Panc1 (cell line): ENCODE results near the gene FRMPD1. TPM values are rescaled to one million over a fixed set of nuclear protein-coding genes. Genes with fewer than 3 reads are reported as not detected.

ENCODE experiments used
- ATAC-seq: fragments of 200-7000 bp; cut with Tn5 transposase; 2 replicates; pipeline ENCODE4 v1.9.1; 2020; ENCODE audit warnings: mild to moderate bottlenecking, moderate library complexity
- BruUV-seq: library from RNA; stranded (reverse); fragments of 400-500 nt; replicated peaks from 2 replicates; lab custom pipeline; 2021; lab: Mats Ljungman, UMichigan
- CTCF ChIA-PET: fragments of 300-600 bp; sonication (Branson Sonifier 250); formaldehyde crosslinking; loops from one replicate; lab custom pipeline; 2022; ENCODE audit warnings: antibody characterized with exemption; lab: Charles Lee
- POLR2A ChIA-PET: fragments of 300-600 bp; sonication (Branson Sonifier 250); formaldehyde crosslinking; loops from one replicate; lab custom pipeline; 2022; ENCODE audit warnings: antibody characterized with exemption; lab: Charles Lee
- DNase-seq: peaks from one replicate; pipeline ENCODE4 v3.0.0-alpha.2; 2010; ENCODE audit warnings: low read depth, low spot score
- H3K27ac ChIP-seq: 2 replicates; pipeline ENCODE4 v1.5.1; 2011; ENCODE audit warnings: mild to moderate bottlenecking, low read length, inconsistent platforms
- H3K27me3 ChIP-seq: fragments of 200-500 bp; sonication (Bioruptor generic); 2 replicates; pipeline ENCODE4 v1.6.0; 2014; ENCODE audit warnings: low read length, inconsistent platforms; ENCODE audit not compliant: control insufficient read depth, insufficient read depth
- H3K36me3 ChIP-seq: fragments of 200-500 bp; sonication (Bioruptor generic); 2 replicates; pipeline ENCODE4 v1.5.1; 2014; ENCODE audit warnings: inconsistent platforms, mild to moderate bottlenecking, low read length, moderate library complexity; ENCODE audit not compliant: control insufficient read depth, insufficient read depth
- H3K4me1 ChIP-seq: 2 replicates; pipeline ENCODE4 v1.5.1; 2011; ENCODE audit warnings: inconsistent platforms, mild to moderate bottlenecking, low read length, moderate library complexity; ENCODE audit not compliant: control insufficient read depth, insufficient read depth
- H3K4me3 ChIP-seq, 2 experiments: 2 replicates each; pipeline ENCODE4 v1.5.1; 2011 to 2012; ENCODE audit warnings: low read depth in 2 of 2, low read length in 2 of 2, mild to moderate bottlenecking in 2 of 2, inconsistent platforms in 1 of 2, moderate library complexity in 1 of 2
- H3K9me3 ChIP-seq: fragments of 200-500 bp; sonication (Bioruptor generic); 2 replicates; pipeline ENCODE4 v1.5.1; 2014; ENCODE audit warnings: low read depth, mild to moderate bottlenecking, inconsistent platforms, low read length, moderate library complexity; ENCODE audit not compliant: control insufficient read depth, insufficient read depth
- POLR2AphosphoS5 ChIP-seq: IDR thresholded peaks from 2 replicates; pipeline ENCODE4 v1.6.1; 2012; ENCODE audit warnings: mild to moderate bottlenecking, low read depth, low read length, moderate library complexity
- SIN3A ChIP-seq: IDR thresholded peaks from 2 replicates; pipeline ENCODE4 v1.6.1; 2012; ENCODE audit warnings: low read depth, mild to moderate bottlenecking, low read length, moderate library complexity, borderline replicate concordance; ENCODE audit not compliant: insufficient read depth
- TCF7L2 ChIP-seq: IDR thresholded peaks from 2 replicates; pipeline ENCODE4 v1.6.1; 2011; ENCODE audit warnings: mild to moderate bottlenecking, low read depth, low read length, inconsistent platforms
- in situ Hi-C: cut with HindIII; loops from 2 replicates; pipeline ENCODE4 v1.10.0; 2016; ENCODE audit warnings: low sequenced_read_pairs, low pct_unique_long_range_greater_than_20kb
- intact Hi-C: fragments of 100-400 bp; cut with micrococcal nuclease; formaldehyde crosslinking; loops from one replicate; pipeline ENCODE4 v1.10.0; 2022; ENCODE audit not compliant: unreplicated experiment
- total RNA-seq: library from RNA; stranded (reverse); gene quantifications from one replicate; pipeline ENCODE4 v1.2.1, GENCODE V29; 2021; ENCODE audit not compliant: unreplicated experiment
- TF ChIP-seq, protein P1 (sequence below): fragments of 450-650 bp; IDR thresholded peaks from 2 replicates; pipeline ENCODE4 v1.5.1; 2017; ENCODE audit warnings: mild to moderate bottlenecking
- TF ChIP-seq, protein P2 (sequence below), 2 experiments: IDR thresholded peaks; 2 replicates each; pipeline ENCODE4 v1.6.1; 2011 to 2012; ENCODE audit warnings: low read depth in 2 of 2, control low read depth in 1 of 2, low read length in 1 of 2, mild to moderate bottlenecking in 1 of 2, moderate library complexity in 1 of 2; ENCODE audit not compliant: insufficient read depth in 1 of 2

The FRMPD1 gene
- total RNA-seq, 1 experiment from 2014 or later = 0.21 TPM

DNA sequence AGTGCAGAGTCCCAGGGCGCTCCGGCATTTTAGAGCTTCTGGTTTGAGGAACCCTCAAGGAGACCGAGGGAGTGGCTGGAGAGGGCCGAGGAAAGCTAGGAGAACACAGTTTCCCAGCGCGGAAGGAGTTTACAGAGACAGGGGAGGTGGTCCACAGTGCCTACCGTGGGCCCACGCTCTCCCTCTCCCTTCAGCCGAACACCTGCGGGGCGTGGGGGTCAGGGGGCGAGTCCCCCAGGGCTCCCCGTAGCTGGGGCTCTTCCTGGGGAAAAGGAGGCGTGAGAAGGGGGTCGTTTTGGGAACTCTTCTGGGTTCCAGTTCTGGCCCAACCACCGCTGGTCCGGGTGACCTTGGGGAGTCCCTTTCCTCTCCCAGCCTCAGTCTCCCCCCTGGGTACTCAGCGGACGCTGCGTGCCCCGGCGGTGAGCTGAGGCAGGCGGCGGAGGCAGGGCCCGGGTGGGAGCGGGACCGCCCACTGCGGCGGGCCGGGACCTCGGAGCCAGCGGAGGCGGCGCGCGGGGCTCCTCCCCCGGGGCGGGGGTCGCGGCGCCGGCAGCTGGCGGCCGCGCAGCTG lies 368 bp upstream of the FRMPD1 start:
- H3K4me3 ChIP-seq = peak overlapping the region; percentile 38 to 51; a peak in 3 of 4 replicates
- in situ Hi-C loops = no loop called here
- H3K9me3 ChIP-seq = no peaks in the 10 kb centered on the region
- DNase-seq (no peak), ATAC-seq (no peak)
- no peaks in the 10 kb centered on the region for H3K36me3 ChIP-seq
- BruUV-seq = no TSS peak
- peaks cover 8% of the 10 kb centered on the region; the same call in 1 of the 2 replicates for H3K4me1 ChIP-seq
- intact Hi-C loops = no loop called here
- ChIA-PET CTCF (no interaction called here), POLR2A (interaction anchor here (0.7 kb wide), 1 partner anchor 78 kb away, joined by 4 read pairs; no protein-coding TSS in a partner anchor)
- no peak overlapping the region for H3K27ac ChIP-seq
- no peak for TF ChIP-seq TCF7L2
- TF ChIP-seq, protein P1, sequence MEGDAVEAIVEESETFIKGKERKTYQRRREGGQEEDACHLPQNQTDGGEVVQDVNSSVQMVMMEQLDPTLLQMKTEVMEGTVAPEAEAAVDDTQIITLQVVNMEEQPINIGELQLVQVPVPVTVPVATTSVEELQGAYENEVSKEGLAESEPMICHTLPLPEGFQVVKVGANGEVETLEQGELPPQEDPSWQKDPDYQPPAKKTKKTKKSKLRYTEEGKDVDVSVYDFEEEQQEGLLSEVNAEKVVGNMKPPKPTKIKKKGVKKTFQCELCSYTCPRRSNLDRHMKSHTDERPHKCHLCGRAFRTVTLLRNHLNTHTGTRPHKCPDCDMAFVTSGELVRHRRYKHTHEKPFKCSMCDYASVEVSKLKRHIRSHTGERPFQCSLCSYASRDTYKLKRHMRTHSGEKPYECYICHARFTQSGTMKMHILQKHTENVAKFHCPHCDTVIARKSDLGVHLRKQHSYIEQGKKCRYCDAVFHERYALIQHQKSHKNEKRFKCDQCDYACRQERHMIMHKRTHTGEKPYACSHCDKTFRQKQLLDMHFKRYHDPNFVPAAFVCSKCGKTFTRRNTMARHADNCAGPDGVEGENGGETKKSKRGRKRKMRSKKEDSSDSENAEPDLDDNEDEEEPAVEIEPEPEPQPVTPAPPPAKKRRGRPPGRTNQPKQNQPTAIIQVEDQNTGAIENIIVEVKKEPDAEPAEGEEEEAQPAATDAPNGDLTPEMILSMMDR = no peak
- TF ChIP-seq, protein P2, sequence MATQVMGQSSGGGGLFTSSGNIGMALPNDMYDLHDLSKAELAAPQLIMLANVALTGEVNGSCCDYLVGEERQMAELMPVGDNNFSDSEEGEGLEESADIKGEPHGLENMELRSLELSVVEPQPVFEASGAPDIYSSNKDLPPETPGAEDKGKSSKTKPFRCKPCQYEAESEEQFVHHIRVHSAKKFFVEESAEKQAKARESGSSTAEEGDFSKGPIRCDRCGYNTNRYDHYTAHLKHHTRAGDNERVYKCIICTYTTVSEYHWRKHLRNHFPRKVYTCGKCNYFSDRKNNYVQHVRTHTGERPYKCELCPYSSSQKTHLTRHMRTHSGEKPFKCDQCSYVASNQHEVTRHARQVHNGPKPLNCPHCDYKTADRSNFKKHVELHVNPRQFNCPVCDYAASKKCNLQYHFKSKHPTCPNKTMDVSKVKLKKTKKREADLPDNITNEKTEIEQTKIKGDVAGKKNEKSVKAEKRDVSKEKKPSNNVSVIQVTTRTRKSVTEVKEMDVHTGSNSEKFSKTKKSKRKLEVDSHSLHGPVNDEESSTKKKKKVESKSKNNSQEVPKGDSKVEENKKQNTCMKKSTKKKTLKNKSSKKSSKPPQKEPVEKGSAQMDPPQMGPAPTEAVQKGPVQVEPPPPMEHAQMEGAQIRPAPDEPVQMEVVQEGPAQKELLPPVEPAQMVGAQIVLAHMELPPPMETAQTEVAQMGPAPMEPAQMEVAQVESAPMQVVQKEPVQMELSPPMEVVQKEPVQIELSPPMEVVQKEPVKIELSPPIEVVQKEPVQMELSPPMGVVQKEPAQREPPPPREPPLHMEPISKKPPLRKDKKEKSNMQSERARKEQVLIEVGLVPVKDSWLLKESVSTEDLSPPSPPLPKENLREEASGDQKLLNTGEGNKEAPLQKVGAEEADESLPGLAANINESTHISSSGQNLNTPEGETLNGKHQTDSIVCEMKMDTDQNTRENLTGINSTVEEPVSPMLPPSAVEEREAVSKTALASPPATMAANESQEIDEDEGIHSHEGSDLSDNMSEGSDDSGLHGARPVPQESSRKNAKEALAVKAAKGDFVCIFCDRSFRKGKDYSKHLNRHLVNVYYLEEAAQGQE (IDR thresholded peaks at IDR 0.05; ENCODE audit: insufficient read depth in 1 of 2, low read depth in 2 of 2, low read length in 1 of 2) = no peak
- TF ChIP-seq POLR2AphosphoS5 = no peak
- TF ChIP-seq SIN3A = no peak
- H3K27me3 ChIP-seq = peaks cover 56% of the 10 kb centered on the region

DNA sequence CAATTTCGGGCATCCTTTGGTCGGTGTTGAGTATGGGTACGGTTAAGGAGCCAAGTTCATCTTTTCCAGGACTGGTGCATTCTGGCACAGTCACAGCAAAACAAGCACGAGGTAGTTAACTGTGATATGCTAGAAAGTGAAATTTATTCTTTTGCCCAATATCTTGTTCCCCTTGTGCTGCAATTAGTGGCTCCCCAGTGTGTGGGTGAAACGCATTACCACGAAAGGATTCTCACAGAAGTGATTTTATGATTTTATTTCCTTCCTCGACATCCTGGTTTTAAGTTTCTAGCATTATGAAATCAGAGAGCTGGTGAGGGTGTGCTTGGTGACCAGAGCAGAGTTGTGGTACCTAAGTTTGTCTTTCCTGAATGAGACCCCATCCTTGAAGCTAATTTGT lies 1.5 kb downstream of the FRMPD1 start:
- peaks cover 48% of the 10 kb centered on the region for H3K27me3 ChIP-seq
- H3K4me1 ChIP-seq = peaks cover 8% of the 10 kb centered on the region; the same call in 1 of the 2 replicates
- DNase-seq = no peak
- POLR2A ChIA-PET = no interaction called here
- CTCF ChIA-PET = interaction anchor here (0.7 kb wide), 1 partner anchor 56 kb away, joined by 4 read pairs; no protein-coding TSS in a partner anchor
- H3K36me3 ChIP-seq = no peaks in the 10 kb centered on the region
- no TSS peak for BruUV-seq
- no peak overlapping the region for H3K4me3 ChIP-seq
- no peak for ATAC-seq
- intact Hi-C loops (no loop called here), in situ Hi-C loops (no loop called here)
- H3K27ac ChIP-seq = no peak overlapping the region
- TF ChIP-seq, protein P1 = no peak
- TF ChIP-seq, protein P2 (IDR thresholded peaks at IDR 0.05; ENCODE audit: insufficient read depth in 1 of 2, low read depth in 2 of 2, low read length in 1 of 2) = no peak
- no peak for TF ChIP-seq TCF7L2
- no peak for TF ChIP-seq POLR2AphosphoS5
- no peak for TF ChIP-seq SIN3A
- H3K9me3 ChIP-seq = no peaks in the 10 kb centered on the region
